Lower leg skin (tissue), 4 donors: ENCODE results near the gene AMOT. TPM values are rescaled to one million over a fixed set of nuclear protein-coding genes. Genes with fewer than 3 reads are reported as not detected.

Experiments
- DNase-seq, 2 donors: peaks; one replicate each; pipeline ENCODE4 v3.0.0-alpha.2; 2019; ENCODE audit warnings: low spot score in 2 of 2
- H3K4me3 ChIP-seq: fragments of 200-600 bp; sonication (generic); 2 replicates; pipeline ENCODE4 v1.5.1; 2017; ENCODE audit warnings: mild to moderate bottlenecking, low read depth; ENCODE audit not compliant: poor library complexity, severe bottlenecking
- CTCF ChIP-seq, 3 donors: fragments of 450-650 bp; IDR thresholded peaks; one replicate each; pipeline ENCODE4 v1.5.1; 2016; ENCODE audit warnings: antibody characterized with exemption in 3 of 3, mild to moderate bottlenecking in 3 of 3, moderate library complexity in 2 of 3
- POLR2A ChIP-seq, 2 donors: fragments of 450-650 bp; IDR thresholded peaks; one replicate each; pipeline ENCODE4 v1.6.1; 2016 to 2017; ENCODE audit warnings: antibody characterized with exemption in 2 of 2, mild to moderate bottlenecking in 1 of 2, moderate library complexity in 1 of 2
- WGBS, 2 donors: methylation state at CpG; one replicate each; pipeline ENCODE4 v1.1.5; 2018; 5-methylcytosine and 5-hydroxymethylcytosine counted together
- intact Hi-C: fragments of 100-400 bp; cut with DNase I; formaldehyde crosslinking; loops from one replicate; pipeline ENCODE4 v1.15.0; 2023; ENCODE audit warnings: low total_unique reads
- total RNA-seq, 4 donors: library from RNA; depleted of rRNA; stranded (reverse); fragments of >200 nt; gene quantifications; one replicate each; pipeline ENCODE4 v1.1.0, GENCODE V29; 2016

The AMOT gene
- total RNA-seq, 4 donors from 2014 or later = 2.7 to 13.9 (median 10.3) TPM

DNA sequence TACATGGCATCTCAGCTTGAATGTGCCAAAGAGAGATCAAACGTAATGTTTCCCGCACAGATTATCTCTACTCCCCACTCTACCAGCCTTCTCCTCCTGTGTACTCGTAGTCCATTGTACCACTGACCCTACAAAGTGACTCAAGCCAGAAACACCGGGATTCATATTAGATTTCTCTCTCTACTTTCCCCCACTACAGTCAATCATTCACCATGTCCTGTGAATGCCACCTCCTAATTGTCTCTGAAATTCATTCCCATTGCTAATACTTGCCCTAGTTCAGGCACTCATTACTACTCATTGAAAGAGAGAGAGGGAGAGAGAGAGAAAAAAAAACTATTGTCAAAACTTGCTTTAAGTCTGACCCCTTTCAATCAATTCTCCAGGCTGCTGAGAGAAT is 82.7 kb downstream of the AMOT start:
- TF ChIP-seq POLR2A (IDR thresholded peaks at IDR 0.05) = no peak
- no peak for TF ChIP-seq CTCF (IDR thresholded peaks at IDR 0.05)
- WGBS, 2 donors = 78 to 88% methylated on average over 4 of the region's 4 CpGs
- no peak for DNase-seq
- intact Hi-C loops = no loop called here
- H3K4me3 ChIP-seq = no peak overlapping the region

GRCh38 chrX:112753116-112753515 is 87.5 kb downstream of the AMOT start:
- no peak overlapping the region for H3K4me3 ChIP-seq
- intact Hi-C loops = no loop called here
- no peak for DNase-seq
- WGBS, 2 donors = 54 to 69% methylated on average over 1 of the region's 1 CpG
- TF ChIP-seq POLR2A (IDR thresholded peaks at IDR 0.05) (no peak), CTCF (IDR thresholded peaks at IDR 0.05) (no peak)

DNA sequence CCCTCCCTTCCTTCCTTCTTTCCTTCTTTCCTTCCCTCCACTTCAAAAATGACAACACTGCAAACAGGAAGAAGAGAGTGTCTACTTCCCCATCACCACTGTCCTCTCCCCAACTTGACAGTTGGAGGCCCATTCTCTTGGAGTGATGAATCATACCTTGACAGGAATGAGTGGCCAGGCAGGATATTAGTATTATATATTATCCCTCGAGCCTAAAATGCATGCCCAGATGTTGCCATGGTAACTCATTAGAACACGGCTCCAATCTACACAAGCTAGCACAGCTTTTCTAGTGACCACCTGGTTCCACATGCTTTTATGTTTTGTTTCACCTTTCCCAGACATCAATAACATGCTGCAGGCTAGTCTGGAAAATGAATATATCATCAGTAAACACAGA is 89.6 kb downstream of the AMOT start:
- intact Hi-C loops = no loop called here
- no peak overlapping the region for H3K4me3 ChIP-seq
- DNase-seq = no peak
- no peak for TF ChIP-seq CTCF (IDR thresholded peaks at IDR 0.05)
- no peak for TF ChIP-seq POLR2A (IDR thresholded peaks at IDR 0.05)
- WGBS, 2 donors = 40 to 45% methylated on average over 2 of the region's 2 CpGs

DNA sequence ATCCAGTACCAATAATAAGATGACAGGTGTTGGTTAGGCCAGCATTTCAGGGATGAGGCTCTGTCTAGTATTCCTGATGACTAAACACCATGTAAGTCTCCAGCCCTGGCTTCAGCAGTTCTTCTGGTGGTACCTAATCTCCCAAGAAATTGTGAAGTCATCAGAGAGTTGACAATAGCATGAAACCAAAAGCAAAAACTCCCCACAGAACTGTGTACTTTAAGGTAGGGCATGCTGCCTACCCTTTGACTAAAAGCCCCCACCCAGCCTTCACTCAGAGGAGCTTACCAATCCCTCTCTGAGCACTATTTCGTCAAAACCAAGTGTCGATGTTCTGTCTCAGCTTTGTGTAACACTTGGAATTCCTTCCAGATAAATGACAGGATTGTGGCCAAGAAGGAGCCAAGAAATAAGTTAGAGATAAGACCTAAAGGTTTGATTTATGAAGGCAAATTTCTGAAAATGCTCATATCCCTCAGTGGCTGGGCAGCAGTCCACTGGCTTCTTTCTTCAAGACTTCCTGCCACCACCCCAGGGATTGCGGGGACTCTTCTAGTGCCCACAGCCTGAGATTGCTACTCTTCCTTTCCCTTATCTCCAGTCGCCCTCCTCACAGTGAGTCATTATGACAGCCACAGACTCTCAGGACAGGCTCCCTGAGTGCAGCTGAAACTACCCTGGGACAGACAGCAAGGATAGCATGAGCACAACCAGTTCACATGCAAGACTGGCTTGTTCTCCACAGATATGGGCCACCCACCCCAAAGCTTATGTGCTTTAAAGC is 93.6 kb downstream of the AMOT start:
- WGBS, 2 donors = 77 to 84% methylated on average over 4 of the region's 4 CpGs
- TF ChIP-seq CTCF (IDR thresholded peaks at IDR 0.05) (no peak), POLR2A (IDR thresholded peaks at IDR 0.05) (no peak)
- intact Hi-C loops = no loop called here
- DNase-seq = no peak
- no peak overlapping the region for H3K4me3 ChIP-seq

DNA sequence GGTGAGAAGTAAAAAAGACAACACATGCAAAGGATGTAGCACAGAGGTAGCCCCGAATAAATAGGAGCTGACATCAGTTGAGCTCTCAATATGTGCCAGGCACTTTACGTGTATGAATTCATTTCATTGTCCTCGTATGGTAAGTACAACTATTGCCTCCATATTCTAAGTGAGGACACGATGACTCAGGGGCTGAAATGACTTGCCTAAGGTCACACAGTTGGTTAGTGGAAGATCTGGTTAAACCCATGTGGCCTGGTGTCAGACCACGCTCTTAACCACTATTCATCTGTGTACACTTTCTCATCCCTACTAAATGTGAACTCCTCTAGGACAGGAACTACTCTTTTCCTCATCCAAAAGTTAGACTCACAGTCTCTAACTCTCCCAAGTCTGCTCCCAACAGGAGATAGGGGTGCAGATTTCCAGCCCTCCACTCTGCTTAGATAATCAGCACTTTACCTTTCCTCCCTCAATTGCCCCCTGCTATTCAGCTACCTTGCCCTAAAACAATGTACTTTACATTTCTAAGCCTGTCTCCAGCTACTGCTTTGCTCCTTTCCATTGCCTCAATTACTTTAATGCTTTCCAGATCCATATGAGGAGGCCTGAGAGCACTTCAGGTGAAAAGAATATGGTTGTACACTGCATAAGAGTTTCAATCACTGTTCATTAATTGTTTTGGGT is 102.1 kb downstream of the AMOT start:
- no peak overlapping the region for H3K4me3 ChIP-seq
- intact Hi-C loops = no loop called here
- TF ChIP-seq POLR2A (IDR thresholded peaks at IDR 0.05) (no peak), CTCF (IDR thresholded peaks at IDR 0.05) (no peak)
- WGBS, 2 donors = 70 to 92% methylated on average over 5 of the region's 5 CpGs
- DNase-seq = no peak
